ENCODE measurements around the gene FOXP1.
A peak's percentile ranks its signal among the peaks of the same experiment; 100 is the strongest.

FOXP1 gene

DNA sequence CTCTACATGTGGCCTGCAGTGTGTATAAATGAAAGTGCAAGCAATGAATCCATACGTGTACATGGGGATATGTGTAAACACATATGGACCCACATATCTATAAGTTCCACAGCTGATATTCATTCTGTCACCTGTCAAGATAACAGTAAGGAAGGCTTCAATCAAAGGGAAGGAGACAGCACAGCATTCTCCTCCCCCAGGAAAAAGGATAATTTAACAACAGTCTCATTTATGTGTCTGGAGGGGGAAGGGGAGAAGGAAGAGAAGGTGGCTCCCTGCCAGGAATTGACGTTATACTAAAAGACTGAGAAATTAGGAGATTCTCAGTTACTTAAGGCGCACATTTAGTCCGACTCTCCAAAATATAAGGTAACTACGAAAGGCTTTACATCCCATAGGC, 345.9 kb downstream of the FOXP1 start:
- H3K4me1 ChIP-seq (ENCODE audit: control insufficient read depth in 1 of 2, insufficient read depth in 2 of 2, low read length in 2 of 2), result peaks cover 0 to 9% of the 10 kb centered on the region in 2 donors
- peaks cover 0 to 3% of the 10 kb centered on the region in 2 donors for H3K36me3 ChIP-seq (ENCODE audit: control insufficient read depth in 1 of 2, insufficient read depth in 2 of 2, low read length in 2 of 2)
- H3K4me3 ChIP-seq (ENCODE audit: low read depth in 1 of 2, low read length in 2 of 2), result no peak overlapping the region
- H3K27me3 ChIP-seq (ENCODE audit: control insufficient read depth in 1 of 2, insufficient read depth in 2 of 2, low read length in 2 of 2), result no peaks in the 10 kb centered on the region
- H3K9me3 ChIP-seq (ENCODE audit: control insufficient read depth in 1 of 2, low read length in 2 of 2), result no peaks in the 10 kb centered on the region
- H3K9ac ChIP-seq (ENCODE audit: low read depth in 1 of 2, low read length in 2 of 2), result no peak overlapping the region
- H3K27ac ChIP-seq (ENCODE audit: low read depth, low read length), result no peak overlapping the region

DNA sequence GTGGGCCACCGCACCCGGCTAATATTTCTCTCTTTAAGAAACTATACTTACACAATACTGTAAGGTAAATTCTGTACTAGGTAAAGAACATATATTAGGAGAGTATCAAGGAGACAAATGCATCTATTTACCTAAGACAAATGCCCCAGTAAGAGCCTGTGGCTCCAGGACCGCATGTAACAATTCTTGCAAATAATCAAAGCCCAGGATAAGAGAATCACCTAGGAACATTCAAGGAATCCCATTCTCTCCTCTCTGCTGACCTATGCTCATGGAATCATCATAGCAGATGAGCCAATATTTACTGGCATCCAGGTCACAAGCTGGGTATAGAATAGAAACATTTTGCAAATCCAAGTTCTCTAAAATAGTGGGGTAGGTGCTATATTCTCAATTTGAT, 347.7 kb downstream of the FOXP1 start:
- Histone ChIP-seq H3K9me3 (ENCODE audit: control insufficient read depth in 1 of 2, low read length in 2 of 2) (no peaks in the 10 kb centered on the region), H3K4me1 (ENCODE audit: control insufficient read depth in 1 of 2, insufficient read depth in 2 of 2, low read length in 2 of 2) (peaks cover 0 to 9% of the 10 kb centered on the region in 2 donors), H3K4me3 (ENCODE audit: low read depth in 1 of 2, low read length in 2 of 2) (no peak overlapping the region), H3K36me3 (ENCODE audit: control insufficient read depth in 1 of 2, insufficient read depth in 2 of 2, low read length in 2 of 2) (peaks cover 0 to 3% of the 10 kb centered on the region in 2 donors), H3K27ac (ENCODE audit: low read depth, low read length) (no peak overlapping the region), H3K9ac (ENCODE audit: low read depth in 1 of 2, low read length in 2 of 2) (no peak overlapping the region), H3K27me3 (ENCODE audit: control insufficient read depth in 1 of 2, insufficient read depth in 2 of 2, low read length in 2 of 2) (no peaks in the 10 kb centered on the region)

DNA sequence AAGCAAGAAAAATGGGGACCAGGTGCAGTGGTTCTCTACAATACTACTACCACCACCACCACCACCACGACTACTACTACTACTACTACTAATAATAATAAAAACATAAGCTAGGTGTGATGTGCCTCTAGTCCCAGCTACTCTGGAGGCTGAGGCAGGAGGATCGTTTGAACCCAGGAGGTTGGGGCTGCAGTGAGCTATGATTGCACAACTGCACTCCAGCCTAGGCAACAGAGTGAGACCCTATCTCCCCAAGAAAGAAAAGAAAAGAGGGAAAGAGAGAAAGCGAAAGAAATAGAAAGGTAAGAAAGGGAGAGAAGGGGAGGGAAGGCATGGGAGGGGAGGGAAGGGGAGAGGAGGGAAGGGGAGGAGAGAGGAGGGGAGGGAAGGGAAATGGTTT, 350.6 kb downstream of the FOXP1 start:
- no peak overlapping the region for H3K4me3 ChIP-seq (ENCODE audit: low read depth in 1 of 2, low read length in 2 of 2)
- peaks cover 0 to 3% of the 10 kb centered on the region in 2 donors for H3K36me3 ChIP-seq (ENCODE audit: control insufficient read depth in 1 of 2, insufficient read depth in 2 of 2, low read length in 2 of 2)
- no peak overlapping the region for H3K27ac ChIP-seq (ENCODE audit: low read depth, low read length)
- peaks cover 0 to 4% of the 10 kb centered on the region in 2 donors for H3K4me1 ChIP-seq (ENCODE audit: control insufficient read depth in 1 of 2, insufficient read depth in 2 of 2, low read length in 2 of 2)
- no peaks in the 10 kb centered on the region for H3K9me3 ChIP-seq (ENCODE audit: control insufficient read depth in 1 of 2, low read length in 2 of 2)
- H3K9ac ChIP-seq (ENCODE audit: low read depth in 1 of 2, low read length in 2 of 2), result no peak overlapping the region
- H3K27me3 ChIP-seq (ENCODE audit: control insufficient read depth in 1 of 2, insufficient read depth in 2 of 2, low read length in 2 of 2), result no peaks in the 10 kb centered on the region

DNA sequence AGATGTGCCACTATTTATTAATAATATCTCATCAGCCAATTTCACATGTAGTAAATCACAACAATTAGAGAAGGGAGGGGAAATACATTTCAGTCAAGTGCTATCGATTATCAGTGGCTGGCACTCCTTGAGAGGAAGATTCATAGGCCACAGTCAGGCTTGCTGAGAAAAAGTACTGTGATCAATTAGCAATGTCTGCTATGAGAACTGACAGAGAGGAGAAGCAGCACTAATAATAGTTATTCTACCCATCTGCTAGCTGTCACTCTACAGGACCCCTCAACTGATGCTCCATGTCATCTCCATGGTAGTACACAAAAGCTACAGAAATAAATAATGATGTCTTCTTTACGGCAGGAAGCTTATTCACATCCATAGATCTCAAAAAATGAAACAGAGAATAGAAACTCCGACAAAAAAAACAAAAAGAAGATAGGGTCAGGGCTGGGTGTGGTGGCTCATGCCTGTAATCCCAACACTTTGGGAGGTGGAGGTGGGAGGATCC, 351.3 kb downstream of the FOXP1 start:
- no peak overlapping the region for H3K9ac ChIP-seq (ENCODE audit: low read depth in 1 of 2, low read length in 2 of 2)
- no peaks in the 10 kb centered on the region for H3K9me3 ChIP-seq (ENCODE audit: control insufficient read depth in 1 of 2, low read length in 2 of 2)

DNA sequence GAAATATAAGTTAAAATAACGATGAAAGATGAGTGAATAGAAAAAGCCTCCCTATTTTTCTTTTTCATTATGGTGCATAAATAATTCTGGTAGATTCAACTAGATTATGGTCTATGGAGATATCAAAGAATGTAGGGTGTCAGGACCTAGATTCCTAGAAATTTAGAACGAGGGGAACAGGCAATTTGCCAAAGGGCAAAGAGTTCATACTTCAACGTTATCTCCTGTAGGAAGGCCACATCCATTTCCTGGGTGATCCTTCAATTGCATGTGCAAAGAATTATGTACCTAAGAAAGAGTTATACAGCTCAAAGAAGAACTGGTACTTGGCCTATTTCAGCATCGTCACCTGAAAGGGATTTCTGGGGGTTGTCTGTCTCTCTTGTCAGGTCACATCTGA, 351.8 kb downstream of the FOXP1 start:
- H3K27me3 ChIP-seq (ENCODE audit: control insufficient read depth in 1 of 2, insufficient read depth in 2 of 2, low read length in 2 of 2), result no peaks in the 10 kb centered on the region
- no peaks in the 10 kb centered on the region for H3K9me3 ChIP-seq (ENCODE audit: control insufficient read depth in 1 of 2, low read length in 2 of 2)
- H3K27ac ChIP-seq (ENCODE audit: low read depth, low read length), result no peak overlapping the region
- peaks cover 0 to 3% of the 10 kb centered on the region in 2 donors for H3K36me3 ChIP-seq (ENCODE audit: control insufficient read depth in 1 of 2, insufficient read depth in 2 of 2, low read length in 2 of 2)
- no peak overlapping the region for H3K4me3 ChIP-seq (ENCODE audit: low read depth in 1 of 2, low read length in 2 of 2)
- no peak overlapping the region for H3K9ac ChIP-seq (ENCODE audit: low read depth in 1 of 2, low read length in 2 of 2)
- H3K4me1 ChIP-seq (ENCODE audit: control insufficient read depth in 1 of 2, insufficient read depth in 2 of 2, low read length in 2 of 2), result peaks cover 2 to 4% of the 10 kb centered on the region in 2 donors

More for the DNA sequence above, 351.3 kb downstream of the FOXP1 start:
- H3K36me3 ChIP-seq (ENCODE audit: control insufficient read depth in 1 of 2, insufficient read depth in 2 of 2, low read length in 2 of 2), result peaks cover 0 to 3% of the 10 kb centered on the region in 2 donors
- no peak overlapping the region for H3K27ac ChIP-seq (ENCODE audit: low read depth, low read length)
- no peak overlapping the region for H3K4me3 ChIP-seq (ENCODE audit: low read depth in 1 of 2, low read length in 2 of 2)
- no peaks in the 10 kb centered on the region for H3K27me3 ChIP-seq (ENCODE audit: control insufficient read depth in 1 of 2, insufficient read depth in 2 of 2, low read length in 2 of 2)
- H3K4me1 ChIP-seq (ENCODE audit: control insufficient read depth in 1 of 2, insufficient read depth in 2 of 2, low read length in 2 of 2), result no peaks in the 10 kb centered on the region

DNA sequence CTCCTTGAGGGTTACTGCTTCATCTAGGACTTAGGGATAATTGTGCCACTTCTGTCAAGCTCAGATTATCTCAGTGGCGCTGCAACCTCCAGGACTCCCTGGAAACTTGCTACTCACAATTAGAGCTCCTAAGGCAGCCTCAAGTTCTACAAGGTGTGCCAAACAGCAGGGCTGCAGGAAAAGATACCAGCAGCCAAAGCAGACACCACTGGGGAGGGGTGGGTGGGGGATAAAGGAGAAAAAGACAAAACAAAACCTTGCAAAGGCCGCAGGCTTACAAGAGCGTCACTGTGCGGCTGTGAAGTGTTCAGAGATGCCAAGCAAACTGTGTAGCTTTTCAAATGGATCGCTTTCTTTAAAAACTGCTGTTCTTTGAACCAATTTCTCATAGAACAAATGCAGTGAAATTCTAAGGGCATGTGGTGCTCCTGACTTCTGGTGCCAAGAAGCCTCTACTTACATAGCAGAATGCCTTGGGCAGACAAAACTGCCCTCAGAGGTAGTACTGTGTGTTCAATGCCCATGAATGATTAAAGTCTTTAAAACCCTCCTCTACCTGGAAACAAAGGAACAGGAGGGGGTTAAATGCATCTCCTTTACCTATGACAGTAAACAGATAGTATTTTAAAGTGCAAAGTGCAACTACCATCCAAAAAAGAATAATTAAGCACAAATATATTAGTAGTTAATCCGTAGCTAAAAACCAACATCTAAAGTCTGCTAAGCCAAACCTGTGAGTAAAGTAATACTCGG, 353.4 kb downstream of the FOXP1 start:
- H3K36me3 ChIP-seq (ENCODE audit: control insufficient read depth in 1 of 2, insufficient read depth in 2 of 2, low read length in 2 of 2), result peaks cover 0 to 3% of the 10 kb centered on the region in 2 donors
- no peak overlapping the region for H3K27ac ChIP-seq (ENCODE audit: low read depth, low read length)
- no peak overlapping the region for H3K9ac ChIP-seq (ENCODE audit: low read depth in 1 of 2, low read length in 2 of 2)
- no peaks in the 10 kb centered on the region for H3K9me3 ChIP-seq (ENCODE audit: control insufficient read depth in 1 of 2, low read length in 2 of 2)
- no peaks in the 10 kb centered on the region for H3K27me3 ChIP-seq (ENCODE audit: control insufficient read depth in 1 of 2, insufficient read depth in 2 of 2, low read length in 2 of 2)
- H3K4me3 ChIP-seq (ENCODE audit: low read depth in 1 of 2, low read length in 2 of 2), result no peak overlapping the region
- peaks cover 3 to 10% of the 10 kb centered on the region in 2 donors for H3K4me1 ChIP-seq (ENCODE audit: control insufficient read depth in 1 of 2, insufficient read depth in 2 of 2, low read length in 2 of 2)

DNA sequence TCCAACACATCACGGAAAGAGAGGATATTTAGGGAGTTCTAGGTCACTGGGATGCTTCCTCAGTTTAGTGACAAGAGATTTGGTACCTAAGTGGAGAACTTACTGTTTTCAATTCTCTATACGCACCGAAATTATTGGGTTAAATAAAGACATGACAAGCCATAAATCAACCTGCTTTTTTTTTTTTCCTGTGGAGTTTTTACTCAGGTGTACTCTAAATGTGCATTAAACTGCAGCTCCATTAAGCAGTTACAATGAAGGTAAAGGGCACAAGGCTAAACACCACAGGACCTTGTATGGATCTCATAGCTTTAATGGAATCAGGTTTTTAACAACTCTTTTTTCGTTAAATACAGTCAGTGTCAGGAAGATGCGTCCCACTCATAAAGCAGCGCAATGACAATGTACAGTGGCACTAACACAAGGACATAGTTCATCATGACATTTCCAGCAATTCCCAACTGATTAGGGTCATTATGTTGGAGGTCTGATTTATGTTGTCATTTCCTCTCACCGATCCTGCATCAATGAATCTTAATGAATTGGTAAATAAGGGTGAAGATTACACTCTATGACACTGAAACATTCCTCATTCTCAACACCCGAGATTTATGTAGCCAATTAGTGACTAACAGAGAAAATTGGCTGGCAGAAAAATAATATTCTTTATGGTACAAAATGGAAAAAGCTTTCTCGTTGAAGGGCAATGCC, 355.2 kb downstream of the FOXP1 start:
- no peak overlapping the region for H3K4me3 ChIP-seq (ENCODE audit: low read depth in 1 of 2, low read length in 2 of 2)
- H3K4me1 ChIP-seq (ENCODE audit: control insufficient read depth in 1 of 2, insufficient read depth in 2 of 2, low read length in 2 of 2), result peaks cover 3 to 10% of the 10 kb centered on the region in 2 donors
- H3K27ac ChIP-seq (ENCODE audit: low read depth, low read length), result no peak overlapping the region

DNA sequence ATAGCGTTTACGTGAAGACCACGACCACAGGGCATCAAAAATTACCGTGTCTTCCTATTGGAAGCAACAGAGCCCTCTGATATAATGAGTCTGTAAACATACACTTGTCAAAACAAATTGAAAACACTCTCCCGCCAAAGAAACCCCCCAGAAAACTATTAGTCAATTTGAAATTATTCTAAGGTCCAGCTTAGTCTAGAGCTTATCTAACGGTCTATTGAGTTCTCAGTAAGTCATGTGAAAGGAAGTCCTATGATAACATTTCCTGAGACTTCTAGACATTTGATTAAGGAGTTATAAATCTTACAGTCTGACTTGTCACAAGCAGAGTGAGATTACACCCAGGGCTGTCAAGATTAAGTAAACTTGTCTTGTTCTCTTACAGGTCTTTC, 356.3 kb downstream of the FOXP1 start:
- no peak overlapping the region for H3K27ac ChIP-seq (ENCODE audit: low read depth, low read length)
- peaks cover 3 to 10% of the 10 kb centered on the region in 2 donors for H3K4me1 ChIP-seq (ENCODE audit: control insufficient read depth in 1 of 2, insufficient read depth in 2 of 2, low read length in 2 of 2)
- H3K9ac ChIP-seq (ENCODE audit: low read depth in 1 of 2, low read length in 2 of 2), result peak overlapping the region; percentile 2 to 9
- no peaks in the 10 kb centered on the region for H3K36me3 ChIP-seq (ENCODE audit: control insufficient read depth in 1 of 2, insufficient read depth in 2 of 2, low read length in 2 of 2)
- H3K9me3 ChIP-seq (ENCODE audit: control insufficient read depth in 1 of 2, low read length in 2 of 2), result no peaks in the 10 kb centered on the region
- no peaks in the 10 kb centered on the region for H3K27me3 ChIP-seq (ENCODE audit: control insufficient read depth in 1 of 2, insufficient read depth in 2 of 2, low read length in 2 of 2)
- H3K4me3 ChIP-seq (ENCODE audit: low read depth in 1 of 2, low read length in 2 of 2), result peak overlapping the region; percentile 49 to 54

More for the DNA sequence above, 355.2 kb downstream of the FOXP1 start:
- H3K27me3 ChIP-seq (ENCODE audit: control insufficient read depth in 1 of 2, insufficient read depth in 2 of 2, low read length in 2 of 2), result no peaks in the 10 kb centered on the region
- H3K36me3 ChIP-seq (ENCODE audit: control insufficient read depth in 1 of 2, insufficient read depth in 2 of 2, low read length in 2 of 2), result no peaks in the 10 kb centered on the region
- no peak overlapping the region for H3K9ac ChIP-seq (ENCODE audit: low read depth in 1 of 2, low read length in 2 of 2)
- no peaks in the 10 kb centered on the region for H3K9me3 ChIP-seq (ENCODE audit: control insufficient read depth in 1 of 2, low read length in 2 of 2)

DNA sequence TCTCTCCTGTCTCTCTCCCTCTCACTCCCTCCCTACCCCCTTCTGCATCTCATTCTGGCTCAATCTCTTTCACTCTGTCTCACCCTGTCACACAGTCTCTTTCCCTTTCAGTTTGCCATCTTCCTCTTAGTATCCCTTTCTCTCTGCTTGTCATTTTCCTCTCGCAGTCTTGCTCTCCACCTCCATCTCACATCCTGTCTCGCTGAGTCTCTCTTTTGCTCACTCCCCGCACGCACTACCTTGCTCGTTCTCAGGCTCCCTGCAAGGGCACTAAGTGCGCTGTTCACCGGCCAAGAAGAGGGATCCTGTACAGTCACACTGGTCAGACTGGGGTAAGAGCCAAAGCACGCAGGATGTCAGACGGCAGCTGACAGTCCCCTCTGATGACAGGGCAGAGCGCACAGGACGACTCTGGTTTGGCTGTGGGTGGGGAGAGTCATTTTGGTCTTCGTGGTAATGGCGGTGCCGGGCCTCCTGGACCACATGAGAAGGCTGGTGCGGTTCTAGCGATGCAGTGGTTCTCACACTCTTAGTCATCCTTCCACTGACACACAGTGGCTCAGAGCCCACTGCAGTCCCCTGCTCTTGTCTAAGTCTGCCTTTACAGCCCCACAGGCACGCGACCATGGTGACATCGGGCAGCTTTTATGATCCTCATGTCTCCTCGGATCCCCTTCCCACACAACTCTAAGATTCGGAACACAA, 356.8 kb downstream of the FOXP1 start:
- no peaks in the 10 kb centered on the region for H3K36me3 ChIP-seq (ENCODE audit: control insufficient read depth in 1 of 2, insufficient read depth in 2 of 2, low read length in 2 of 2)
- H3K9me3 ChIP-seq (ENCODE audit: control insufficient read depth in 1 of 2, low read length in 2 of 2), result no peaks in the 10 kb centered on the region
- peaks cover 3 to 10% of the 10 kb centered on the region in 2 donors for H3K4me1 ChIP-seq (ENCODE audit: control insufficient read depth in 1 of 2, insufficient read depth in 2 of 2, low read length in 2 of 2)
- peak overlapping the region; percentile 2 to 9 for H3K9ac ChIP-seq (ENCODE audit: low read depth in 1 of 2, low read length in 2 of 2)
- peak overlapping the region; percentile 17 for H3K27ac ChIP-seq (ENCODE audit: low read depth, low read length)
- H3K27me3 ChIP-seq (ENCODE audit: control insufficient read depth in 1 of 2, insufficient read depth in 2 of 2, low read length in 2 of 2), result no peaks in the 10 kb centered on the region
- H3K4me3 ChIP-seq (ENCODE audit: low read depth in 1 of 2, low read length in 2 of 2), result peak overlapping the region; percentile 49 to 54

Measured in duodenal mucosa (tissue), 2 donors.